LNCaP clone FGC (cell line): ENCODE measurements around the gene NTSR2.
"Not testable (repeated sequence)": the region's sequence is repeated elsewhere in the genome, so short reads cannot be mapped to it uniquely, and the experiment has no call there.

ENCODE experiments used
- DNase-seq: peaks from one replicate; pipeline ENCODE4 v3.0.0-alpha.2; 2011; ENCODE audit warnings: low read depth
- H3K4me3 ChIP-seq: 2 replicates; pipeline ENCODE4 v1.5.1; 2011; ENCODE audit warnings: mild to moderate bottlenecking, low read depth, low read length, control low read depth
- TF ChIP-seq, protein P1 (sequence below): IDR thresholded peaks from 2 replicates; pipeline ENCODE4 v1.5.1; 2012; ENCODE audit warnings: mild to moderate bottlenecking; ENCODE audit not compliant: control insufficient read depth, insufficient read depth; ENCODE audit errors: extremely low read depth

Gene NTSR2

DNA sequence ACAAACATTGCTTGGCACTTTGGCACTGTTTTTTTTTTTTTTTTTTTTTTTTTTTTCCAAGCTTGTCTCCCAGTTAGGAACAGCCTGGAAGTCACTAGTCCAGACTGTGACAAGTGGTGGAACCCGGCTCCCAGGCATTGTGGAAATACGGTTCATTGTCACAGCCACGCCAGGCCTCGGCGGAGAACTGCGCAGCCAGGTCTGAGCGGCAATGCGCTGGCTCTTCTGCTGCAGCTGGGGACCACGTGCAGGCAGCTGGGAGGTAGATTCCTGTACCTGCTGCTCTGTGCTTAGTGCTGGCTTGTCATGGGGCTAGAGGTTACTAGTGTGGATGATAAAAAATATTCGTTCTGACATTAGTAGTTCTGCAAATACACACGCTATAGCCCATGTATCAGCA is 5.0 kb downstream of the NTSR2 start:
- TF ChIP-seq, protein P1, sequence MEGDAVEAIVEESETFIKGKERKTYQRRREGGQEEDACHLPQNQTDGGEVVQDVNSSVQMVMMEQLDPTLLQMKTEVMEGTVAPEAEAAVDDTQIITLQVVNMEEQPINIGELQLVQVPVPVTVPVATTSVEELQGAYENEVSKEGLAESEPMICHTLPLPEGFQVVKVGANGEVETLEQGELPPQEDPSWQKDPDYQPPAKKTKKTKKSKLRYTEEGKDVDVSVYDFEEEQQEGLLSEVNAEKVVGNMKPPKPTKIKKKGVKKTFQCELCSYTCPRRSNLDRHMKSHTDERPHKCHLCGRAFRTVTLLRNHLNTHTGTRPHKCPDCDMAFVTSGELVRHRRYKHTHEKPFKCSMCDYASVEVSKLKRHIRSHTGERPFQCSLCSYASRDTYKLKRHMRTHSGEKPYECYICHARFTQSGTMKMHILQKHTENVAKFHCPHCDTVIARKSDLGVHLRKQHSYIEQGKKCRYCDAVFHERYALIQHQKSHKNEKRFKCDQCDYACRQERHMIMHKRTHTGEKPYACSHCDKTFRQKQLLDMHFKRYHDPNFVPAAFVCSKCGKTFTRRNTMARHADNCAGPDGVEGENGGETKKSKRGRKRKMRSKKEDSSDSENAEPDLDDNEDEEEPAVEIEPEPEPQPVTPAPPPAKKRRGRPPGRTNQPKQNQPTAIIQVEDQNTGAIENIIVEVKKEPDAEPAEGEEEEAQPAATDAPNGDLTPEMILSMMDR = no peak
- H3K4me3 ChIP-seq = no peak overlapping the region
- no peak for DNase-seq

DNA sequence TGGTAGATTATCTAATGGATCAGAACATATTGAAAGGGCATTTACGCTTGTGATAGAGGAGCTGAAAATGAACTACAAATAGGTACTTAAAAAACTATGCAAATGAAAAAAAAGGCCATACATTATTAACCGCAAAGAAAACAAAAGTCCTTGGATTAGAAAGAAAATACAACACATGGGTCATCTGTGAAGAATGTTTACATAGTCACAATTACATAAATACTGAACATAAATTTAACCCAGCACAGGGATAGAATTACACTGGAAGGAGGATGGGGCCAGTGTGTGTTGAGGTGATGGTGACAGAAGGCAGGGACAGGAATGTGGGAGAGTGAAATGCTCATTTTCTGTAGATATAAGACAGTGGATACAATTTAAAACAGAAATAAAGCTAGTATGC is 6.6 kb downstream of the NTSR2 start:
- TF ChIP-seq, protein P1 = no peak
- no peak overlapping the region for H3K4me3 ChIP-seq
- DNase-seq = no peak

DNA sequence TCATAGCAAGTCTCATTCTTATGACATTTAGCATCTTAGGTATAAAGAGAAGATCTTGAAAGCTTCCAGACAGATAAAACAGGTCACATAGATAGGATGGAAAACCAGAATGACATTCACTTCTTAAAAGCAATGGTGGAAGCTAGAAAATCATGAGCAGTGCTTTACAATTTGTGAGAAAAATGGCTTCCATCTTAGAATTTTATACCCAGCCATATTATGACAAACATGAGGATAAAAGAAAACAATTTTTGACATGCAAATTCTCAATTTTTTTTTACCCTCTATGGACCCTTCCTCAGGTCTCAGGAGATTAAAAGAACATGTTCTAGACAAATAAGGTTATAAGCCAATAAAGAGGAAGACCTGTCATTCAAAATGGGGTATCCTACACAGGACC is 7.1 kb downstream of the NTSR2 start:
- TF ChIP-seq, protein P1 = no peak
- no peak for DNase-seq
- H3K4me3 ChIP-seq = no peak overlapping the region

DNA sequence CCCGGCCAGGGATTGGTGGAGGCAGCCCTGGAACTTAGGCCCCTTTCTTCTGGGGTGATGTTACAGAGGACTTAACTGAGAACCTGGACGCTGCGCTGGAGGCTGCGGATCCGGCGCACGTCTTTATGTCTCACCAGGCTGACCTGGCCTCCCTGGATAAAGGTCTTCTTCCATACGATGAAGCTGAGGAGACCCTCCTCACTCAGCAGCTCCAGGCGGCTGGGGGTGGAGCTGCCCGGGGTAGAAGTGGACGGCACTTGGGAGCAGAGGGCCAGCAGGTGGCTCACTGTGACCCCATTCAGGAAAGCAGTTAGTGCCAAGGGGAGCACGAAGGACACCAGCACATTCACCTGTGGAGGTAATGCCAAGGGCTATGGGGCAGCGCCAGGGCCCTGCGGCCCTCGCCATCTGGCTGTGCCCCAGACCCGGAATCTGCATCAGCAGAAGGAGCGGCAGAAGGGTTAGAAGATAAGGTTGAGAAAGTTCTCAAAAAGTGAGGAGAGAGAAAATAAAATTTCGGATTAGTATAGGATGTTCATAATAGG is 8.0 kb downstream of the NTSR2 start:
- DNase-seq = no peak
- TF ChIP-seq, protein P1 = no peak
- H3K4me3 ChIP-seq = no peak overlapping the region

DNA sequence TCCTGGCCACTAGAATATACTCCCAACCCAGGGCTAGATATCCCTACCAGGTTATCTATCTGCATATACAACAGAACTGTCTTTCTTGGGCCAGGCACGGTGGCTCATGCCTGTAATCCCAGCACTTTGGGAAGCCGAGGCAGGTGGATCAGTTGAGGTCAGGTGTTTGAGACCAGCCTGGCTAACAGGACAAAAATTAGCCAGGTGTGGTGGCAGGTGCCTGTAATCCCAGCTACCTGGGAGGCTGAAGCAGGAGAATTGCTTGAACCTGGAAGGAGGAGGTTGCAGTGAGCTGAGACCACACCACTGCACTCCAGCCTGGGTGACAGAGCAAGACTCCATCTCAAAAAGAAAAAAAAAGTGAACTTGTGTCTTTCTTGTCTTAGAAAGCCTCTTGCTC is 9.6 kb downstream of the NTSR2 start:
- not testable (repeated sequence) for DNase-seq, H3K4me3 ChIP-seq

DNA sequence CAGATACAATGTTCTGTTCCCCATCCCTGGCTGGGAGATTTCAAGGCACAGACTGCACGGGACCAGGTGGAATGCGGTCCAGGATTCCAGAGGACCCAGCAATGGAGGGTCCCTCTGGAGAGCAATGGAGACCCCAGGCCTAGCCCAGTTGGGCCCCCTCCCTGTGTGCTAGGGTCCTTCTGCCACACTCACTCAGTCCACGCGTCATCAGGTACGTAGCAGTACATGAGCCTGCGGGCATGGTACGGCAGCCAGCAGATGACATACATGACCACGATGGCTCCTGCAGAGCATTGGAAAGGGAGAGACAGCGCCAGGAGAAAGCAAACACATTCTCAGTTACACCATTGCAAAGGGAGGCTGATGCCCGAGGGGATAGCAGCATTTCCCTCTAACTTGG is 10.1 kb downstream of the NTSR2 start:
- H3K4me3 ChIP-seq = no peak overlapping the region
- no peak for DNase-seq
- TF ChIP-seq, protein P1 = no peak

DNA sequence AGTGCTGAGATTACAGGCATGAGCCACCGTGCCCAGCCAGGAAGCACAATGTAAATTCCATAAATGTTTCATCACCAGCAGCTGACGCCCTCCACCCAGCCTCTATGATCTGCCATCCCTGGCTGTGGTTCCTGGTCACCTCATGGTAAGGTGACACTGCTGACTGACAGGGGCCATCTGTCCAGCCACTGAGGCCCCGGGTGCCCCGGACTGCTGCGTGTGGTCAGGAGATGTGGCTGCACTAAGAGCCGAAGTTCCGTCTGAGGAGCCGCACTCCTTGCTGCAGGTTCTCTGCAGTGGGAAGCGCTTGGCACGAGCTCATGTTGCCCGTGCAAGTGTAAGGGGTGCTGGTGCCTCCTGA is 10.9 kb downstream of the NTSR2 start:
- no peak for DNase-seq
- TF ChIP-seq, protein P1 = no peak
- H3K4me3 ChIP-seq = no peak overlapping the region
